ENCODE results near the gene GPD1L.

DNA sequence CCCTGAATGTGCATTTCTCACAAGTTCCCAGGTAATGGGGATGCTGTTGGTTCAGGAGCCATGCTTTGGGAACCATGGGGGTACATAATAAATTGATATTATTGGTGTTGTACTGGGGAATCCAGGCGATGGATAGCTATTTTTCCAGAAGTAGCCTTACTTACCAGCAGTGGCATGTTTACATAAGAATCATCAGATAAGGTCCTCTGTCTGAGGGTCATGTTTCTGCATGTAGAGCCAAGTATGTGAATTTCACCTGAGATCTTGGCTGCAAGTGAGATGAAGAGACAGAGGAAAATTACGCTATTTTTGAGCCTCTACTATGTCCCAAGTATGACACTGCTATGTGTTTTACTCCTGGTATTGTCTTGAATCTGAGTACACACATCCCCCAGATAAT, 26.3 kb downstream of the GPD1L start:
- TF ChIP-seq, protein P1, sequence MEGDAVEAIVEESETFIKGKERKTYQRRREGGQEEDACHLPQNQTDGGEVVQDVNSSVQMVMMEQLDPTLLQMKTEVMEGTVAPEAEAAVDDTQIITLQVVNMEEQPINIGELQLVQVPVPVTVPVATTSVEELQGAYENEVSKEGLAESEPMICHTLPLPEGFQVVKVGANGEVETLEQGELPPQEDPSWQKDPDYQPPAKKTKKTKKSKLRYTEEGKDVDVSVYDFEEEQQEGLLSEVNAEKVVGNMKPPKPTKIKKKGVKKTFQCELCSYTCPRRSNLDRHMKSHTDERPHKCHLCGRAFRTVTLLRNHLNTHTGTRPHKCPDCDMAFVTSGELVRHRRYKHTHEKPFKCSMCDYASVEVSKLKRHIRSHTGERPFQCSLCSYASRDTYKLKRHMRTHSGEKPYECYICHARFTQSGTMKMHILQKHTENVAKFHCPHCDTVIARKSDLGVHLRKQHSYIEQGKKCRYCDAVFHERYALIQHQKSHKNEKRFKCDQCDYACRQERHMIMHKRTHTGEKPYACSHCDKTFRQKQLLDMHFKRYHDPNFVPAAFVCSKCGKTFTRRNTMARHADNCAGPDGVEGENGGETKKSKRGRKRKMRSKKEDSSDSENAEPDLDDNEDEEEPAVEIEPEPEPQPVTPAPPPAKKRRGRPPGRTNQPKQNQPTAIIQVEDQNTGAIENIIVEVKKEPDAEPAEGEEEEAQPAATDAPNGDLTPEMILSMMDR (IDR thresholded peaks at IDR 0.05; ENCODE audit: insufficient read depth, low read depth, low read length): no peak
- TF ChIP-seq EZH2 (IDR thresholded peaks at IDR 0.05; ENCODE audit: insufficient read depth, low read length): no peak

Data from astrocyte (in vitro differentiated cells and primary cell).